ENCODE results near the gene CHSY1. TPM values are rescaled to one million over a fixed set of nuclear protein-coding genes. Genes with fewer than 3 reads are reported as not detected.

CHSY1 gene
- total and polyA plus RNA-seq, 2 of the 13 experiments (the other 11 are each of a cell fraction or from before 2014, with no cell fraction given): 13.3 to 13.7 TPM

DNA sequence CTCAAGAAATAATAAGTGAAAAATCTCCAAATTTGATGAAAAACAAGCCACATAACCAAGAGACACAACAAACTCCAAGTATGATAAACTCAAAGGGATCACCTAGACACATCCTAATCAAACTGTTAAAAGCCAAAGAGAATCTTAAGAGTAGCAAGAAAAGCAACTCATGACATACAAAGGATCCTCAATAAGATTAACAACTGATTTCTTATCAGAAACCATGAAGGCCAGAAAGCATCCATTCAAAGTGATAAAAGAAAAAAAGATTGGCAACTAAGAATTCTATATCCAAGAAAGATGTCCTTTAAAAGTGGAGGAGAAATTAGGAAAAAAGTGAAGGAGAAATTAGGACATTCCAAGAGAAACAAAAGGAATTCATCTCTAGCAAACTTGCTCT is 23.5 kb downstream of the CHSY1 start (continued):
- TF ChIP-seq HNF1B (CRISPR knock-in tag; IDR thresholded peaks at IDR 0.05) (no peak), ZNF563 (CRISPR knock-in tag; IDR thresholded peaks at IDR 0.05) (no peak)

- Histone ChIP-seq H3K36me3 (replicated peaks in 1 of 2; ENCODE audit: control insufficient read depth in 1 of 2, insufficient read depth in 2 of 2, low read length in 2 of 2) (peaks cover 7 to 29% of the 10 kb centered on the region in 2 experiments), H2AFZ (ENCODE audit: low read length) (no peak overlapping the region), H4K20me1 (ENCODE audit: insufficient read depth, low read length) (peaks cover 17% of the 10 kb centered on the region; the same call in 1 of the 2 replicates), H3K4me1 (ENCODE audit: insufficient read depth, low read length) (peaks cover 29% of the 10 kb centered on the region), H3K79me2 (ENCODE audit: insufficient read depth, low read length) (peaks cover 72% of the 10 kb centered on the region), H3K4me3 (replicated peaks in 1 of 3; ENCODE audit: insufficient read depth in 1 of 3, low read depth in 2 of 3, low read length in 3 of 3) (no peak overlapping the region), H3K27ac (ENCODE audit: extremely low read length, insufficient read depth, low read length) (no peak overlapping the region), H3K9ac (ENCODE audit: insufficient read depth, low read depth, low read length) (no peak overlapping the region), H3K27me3 (ENCODE audit: control insufficient read depth in 1 of 2, insufficient read depth in 2 of 2, low read length in 2 of 2) (no peaks in the 10 kb centered on the region), H3K9me3 (ENCODE audit: low read length) (no peaks in the 10 kb centered on the region), H3K4me2 (ENCODE audit: low read depth, low read length) (no peak overlapping the region)
- intact Hi-C loops (cut with micrococcal nuclease; ENCODE audit: unreplicated experiment): no loop called here
- CTCF ChIA-PET (ENCODE audit: low intra/inter-chr PET ratio, low total read pairs): no interaction called here
- ATAC-seq (no peak), FAIRE-seq (no peak), DNase-seq (ENCODE audit: low spot score) (no peak)
- in situ Hi-C loops (cut with HindIII; ENCODE audit: extremely low pct_ligation_motif_present, low pct_unique_long_range_greater_than_20kb): no loop called here
- whole genome bisulfite sequencing (ENCODE audit: low lambda C conversion rate): 96% methylated on average over 5 of the region's 5 CpGs
- BruUV-seq (replicated peaks): no TSS peak
- POLR2A ChIA-PET: no interaction called here
- no peak for TF ChIP-seq ZNF460 (CRISPR knock-in tag; IDR thresholded peaks at IDR 0.05; ENCODE audit: borderline replicate concordance)
- TF ChIP-seq, protein P1, sequence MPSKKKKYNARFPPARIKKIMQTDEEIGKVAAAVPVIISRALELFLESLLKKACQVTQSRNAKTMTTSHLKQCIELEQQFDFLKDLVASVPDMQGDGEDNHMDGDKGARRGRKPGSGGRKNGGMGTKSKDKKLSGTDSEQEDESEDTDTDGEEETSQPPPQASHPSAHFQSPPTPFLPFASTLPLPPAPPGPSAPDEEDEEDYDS (CRISPR knock-in tag; IDR thresholded peaks at IDR 0.05): no peak
- TF ChIP-seq ZNF713 (CRISPR knock-in tag; IDR thresholded peaks at IDR 0.05): no peak
- no peak for TF ChIP-seq ZBTB21 (CRISPR knock-in tag; IDR thresholded peaks at IDR 0.05)
- TF ChIP-seq ZNF564 (CRISPR knock-in tag; IDR thresholded peaks at IDR 0.05): no peak
- TF ChIP-seq SP5 (CRISPR knock-in tag; IDR thresholded peaks at IDR 0.05; ENCODE audit: borderline replicate concordance, low read depth): no peak
- TF ChIP-seq ZNF737 (CRISPR knock-in tag; IDR thresholded peaks at IDR 0.05; ENCODE audit: borderline replicate concordance): no peak
- no peak for TF ChIP-seq ZNF660 (CRISPR knock-in tag; IDR thresholded peaks at IDR 0.05; ENCODE audit: borderline replicate concordance, low read depth)
- no peak for TF ChIP-seq HHEX (CRISPR knock-in tag; IDR thresholded peaks at IDR 0.05)
- TF ChIP-seq HOXA3 (CRISPR knock-in tag; IDR thresholded peaks at IDR 0.05): no peak
- TF ChIP-seq MIER3 (CRISPR knock-in tag; IDR thresholded peaks at IDR 0.05; ENCODE audit: borderline replicate concordance): no peak
- TF ChIP-seq E2F2 (CRISPR knock-in tag; IDR thresholded peaks at IDR 0.05; ENCODE audit: borderline replicate concordance): no peak
- TF ChIP-seq AHR (CRISPR knock-in tag; IDR thresholded peaks at IDR 0.05): no peak
- no peak for TF ChIP-seq GPBP1L1 (CRISPR knock-in tag; IDR thresholded peaks at IDR 0.05)
- no peak for TF ChIP-seq IKZF4 (CRISPR knock-in tag; IDR thresholded peaks at IDR 0.05; ENCODE audit: borderline replicate concordance, low read depth, not compliant biosample characterization)
- TF ChIP-seq ESRRA (CRISPR knock-in tag; IDR thresholded peaks at IDR 0.05; ENCODE audit: low read depth): no peak
Measured at GRCh38 chr15:101225658-101226057, 26.2 kb downstream of the CHSY1 start.

All from HepG2 (cell line).